HTR-8/SVneo (cell line): ENCODE data around the gene STK24.
A peak's percentile ranks its signal among the peaks of the same experiment; 100 is the strongest.

ENCODE experiments used
- DNase-seq: peaks from one replicate; pipeline ENCODE4 v3.0.0; 2011; ENCODE audit warnings: low spot score, mixed read lengths; ENCODE audit not compliant: insufficient read length
- FAIRE-seq: peaks from 2 replicates; lab custom pipeline; 2011; peaks lifted over from hg19 to GRCh38; lab: Jason Lieb, UNC

STK24 gene

DNA sequence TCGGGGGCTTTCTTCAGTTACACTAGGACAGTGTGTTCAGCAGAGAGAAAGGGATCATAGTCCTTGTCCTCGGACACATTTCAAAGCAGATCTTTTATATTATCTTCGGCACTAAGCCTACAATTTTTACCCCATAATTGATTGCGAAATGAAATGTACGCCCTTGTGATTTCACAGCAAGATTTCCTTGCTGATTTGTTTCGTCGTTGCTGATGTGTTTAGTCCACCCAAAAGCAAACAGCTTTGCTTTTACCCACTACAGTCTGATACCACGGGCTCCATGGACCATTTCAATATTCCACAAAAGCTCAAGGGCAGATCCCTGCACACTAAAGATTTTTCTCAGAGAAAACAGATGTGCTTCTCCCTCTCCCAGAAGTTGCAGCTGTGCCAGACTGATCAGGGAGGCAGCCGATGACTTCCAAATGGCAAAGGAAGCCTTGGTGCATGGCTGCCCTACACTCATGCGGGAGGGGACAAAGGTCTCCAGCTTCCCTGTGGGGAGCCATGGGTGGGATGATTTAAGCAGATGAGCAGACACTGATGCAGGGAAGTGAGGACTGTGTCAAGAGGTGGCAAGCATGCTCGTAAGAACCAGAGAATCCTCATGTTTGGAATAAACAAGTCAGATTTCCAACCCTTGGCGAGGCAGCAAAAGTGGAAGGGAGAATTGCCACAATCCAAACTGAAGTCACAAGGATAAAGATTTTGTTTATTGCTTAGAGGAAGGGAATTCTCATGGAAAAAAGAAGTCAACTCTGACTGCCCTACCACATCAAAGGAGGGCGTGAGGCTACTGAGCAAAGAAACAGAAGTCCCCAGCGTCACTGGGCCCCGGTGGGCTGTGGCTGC, 81.1 kb downstream of the STK24 start:
- DNase-seq (no peak), FAIRE-seq (no peak)

GRCh38 chr13:98494769-98495168, 82.1 kb downstream of the STK24 start:
- no peak for DNase-seq
- FAIRE-seq = no peak

GRCh38 chr13:98493042-98493712, 83.7 kb downstream of the STK24 start:
- DNase-seq (no peak), FAIRE-seq (no peak)

- no peak for FAIRE-seq
- DNase-seq = no peak
Observed at GRCh38 chr13:98492335-98493041, 84.4 kb downstream of the STK24 start.

- FAIRE-seq (no peak), DNase-seq (no peak)
Observed at GRCh38 chr13:98490866-98491265, 86.0 kb downstream of the STK24 start.

GRCh38 chr13:98490195-98490836, 86.6 kb downstream of the STK24 start:
- FAIRE-seq (no peak), DNase-seq (no peak)

DNA sequence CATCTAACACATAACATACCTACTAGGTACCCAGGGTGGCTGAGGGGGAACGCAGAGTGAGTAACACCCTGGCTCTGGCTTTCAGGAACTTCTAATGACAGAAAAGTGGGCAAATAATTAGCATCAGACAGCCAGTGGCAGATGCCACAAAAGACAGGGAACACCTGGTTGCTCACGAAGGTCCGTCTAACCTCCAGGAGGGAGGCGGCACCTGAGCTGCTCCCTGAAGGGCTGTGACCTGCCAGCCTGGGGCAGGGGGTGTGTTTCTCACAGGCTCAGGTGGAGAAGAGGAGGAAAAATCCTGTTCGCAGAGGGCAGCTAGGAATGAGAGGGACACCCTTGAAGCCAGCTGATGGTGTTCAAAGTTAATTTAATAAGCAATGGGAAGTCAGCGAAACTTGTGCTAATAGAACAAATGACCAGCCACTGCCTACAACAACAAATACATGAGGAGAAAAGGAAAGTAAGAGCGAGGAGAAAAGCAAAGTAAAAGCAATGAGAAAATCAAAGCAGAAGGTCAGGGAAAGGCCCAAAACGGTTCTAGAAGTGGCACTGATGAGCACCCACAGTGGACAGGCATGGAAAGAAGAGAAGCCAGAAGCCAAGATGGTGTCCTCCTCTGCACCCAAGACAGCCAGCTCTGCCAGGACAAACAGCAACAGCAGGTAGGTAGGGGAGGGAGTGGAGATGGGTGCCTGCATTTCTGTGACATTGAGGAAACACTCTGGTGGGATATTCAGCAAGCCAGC, 87.3 kb downstream of the STK24 start:
- DNase-seq (no peak), FAIRE-seq (no peak)

DNA sequence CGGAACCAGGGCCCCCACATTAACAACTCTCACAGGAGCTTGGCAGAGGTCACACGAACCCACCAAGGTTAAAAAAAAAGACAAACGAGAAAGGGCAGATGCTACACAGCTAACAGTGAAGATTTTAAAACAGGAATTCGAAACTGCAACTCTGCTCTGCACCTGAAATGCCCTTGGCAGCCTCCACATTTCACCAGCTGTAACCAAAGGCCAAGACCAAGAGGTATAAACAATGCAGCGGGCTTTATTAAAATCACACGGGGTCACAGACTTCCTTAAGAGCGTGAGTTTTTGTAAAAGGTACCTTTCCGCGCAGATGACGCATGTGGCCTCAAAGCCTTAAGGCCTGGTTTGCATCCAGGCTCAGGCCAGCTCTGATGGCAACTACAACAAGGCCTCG, 88.2 kb downstream of the STK24 start:
- FAIRE-seq = no peak

DNA sequence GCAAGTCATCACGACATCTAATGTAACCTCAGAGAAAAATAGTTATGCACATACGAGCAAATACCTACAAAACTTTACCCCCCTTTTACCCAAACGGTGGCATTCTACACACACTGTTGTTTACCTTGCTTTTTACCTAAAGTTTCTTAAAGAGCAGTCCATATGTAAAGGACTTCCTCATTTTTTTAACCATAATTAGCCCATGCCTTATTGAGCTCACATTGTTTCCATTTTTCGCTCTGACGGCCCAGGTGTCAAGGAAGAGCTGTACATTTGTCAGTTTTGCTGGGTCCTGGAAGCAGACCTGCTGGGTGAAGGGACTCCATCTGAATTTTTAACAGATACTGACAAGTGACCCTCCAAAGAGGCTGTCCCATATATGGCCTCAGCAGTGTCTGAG, 89.4 kb downstream of the STK24 start:
- no peak for DNase-seq
- FAIRE-seq = no peak

More for the DNA sequence above, 88.2 kb downstream of the STK24 start:
- no peak for DNase-seq

GRCh38 chr13:98487016-98487415, 89.9 kb downstream of the STK24 start:
- DNase-seq (no peak), FAIRE-seq (no peak)

DNA sequence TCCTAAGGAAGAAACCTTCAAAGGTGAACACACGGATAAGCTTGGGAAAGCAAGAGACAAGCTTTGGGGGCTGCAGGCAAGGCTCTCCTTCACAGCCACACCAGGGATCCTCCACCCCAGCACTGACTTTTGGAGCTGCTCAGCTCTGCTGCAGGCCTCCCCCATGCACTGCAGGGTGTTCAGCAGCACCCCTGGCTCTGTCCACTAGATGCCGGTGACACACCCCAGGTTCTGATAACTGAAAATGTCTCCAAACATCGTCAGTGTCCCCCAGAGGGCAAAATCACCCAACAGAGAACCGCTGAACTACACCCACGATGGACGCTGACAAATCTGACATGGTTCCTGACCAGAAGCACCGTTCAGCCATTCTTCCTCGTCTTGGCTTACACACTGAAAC, 90.5 kb downstream of the STK24 start:
- no peak for FAIRE-seq

DNA sequence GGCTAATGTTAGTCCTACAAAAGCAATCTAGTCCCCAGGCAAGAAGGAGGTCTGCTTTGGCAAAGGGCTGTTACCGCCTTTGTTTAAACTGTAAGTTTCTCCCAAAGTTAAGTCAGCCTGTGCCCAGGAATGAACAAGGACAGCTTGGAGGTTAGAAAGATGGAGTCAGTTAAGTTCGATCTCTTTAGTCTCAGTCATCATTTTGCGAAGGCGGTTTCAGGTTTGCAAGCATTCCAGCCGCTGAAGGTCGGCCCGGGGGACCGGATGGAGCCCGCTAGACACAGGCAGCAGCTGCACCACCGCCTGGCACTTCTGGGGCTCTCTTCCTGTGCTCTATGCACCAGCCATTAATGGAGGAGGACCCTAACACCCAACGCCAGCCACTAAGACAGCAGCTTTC, 91.3 kb downstream of the STK24 start:
- no peak for FAIRE-seq
- DNase-seq = no peak

More for the DNA sequence above, 90.5 kb downstream of the STK24 start:
- DNase-seq = no peak

GRCh38 chr13:98484289-98485219, 92.4 kb downstream of the STK24 start:
- DNase-seq (peak; percentile 88), FAIRE-seq (peak; percentile 69)

GRCh38 chr13:98483601-98484288, 93.2 kb downstream of the STK24 start:
- FAIRE-seq = no peak

GRCh38 chr13:98482476-98483444, 94.1 kb downstream of the STK24 start:
- no peak for FAIRE-seq
- no peak for DNase-seq

More at GRCh38 chr13:98483601-98484288, 93.2 kb downstream of the STK24 start:
- DNase-seq = no peak

DNA sequence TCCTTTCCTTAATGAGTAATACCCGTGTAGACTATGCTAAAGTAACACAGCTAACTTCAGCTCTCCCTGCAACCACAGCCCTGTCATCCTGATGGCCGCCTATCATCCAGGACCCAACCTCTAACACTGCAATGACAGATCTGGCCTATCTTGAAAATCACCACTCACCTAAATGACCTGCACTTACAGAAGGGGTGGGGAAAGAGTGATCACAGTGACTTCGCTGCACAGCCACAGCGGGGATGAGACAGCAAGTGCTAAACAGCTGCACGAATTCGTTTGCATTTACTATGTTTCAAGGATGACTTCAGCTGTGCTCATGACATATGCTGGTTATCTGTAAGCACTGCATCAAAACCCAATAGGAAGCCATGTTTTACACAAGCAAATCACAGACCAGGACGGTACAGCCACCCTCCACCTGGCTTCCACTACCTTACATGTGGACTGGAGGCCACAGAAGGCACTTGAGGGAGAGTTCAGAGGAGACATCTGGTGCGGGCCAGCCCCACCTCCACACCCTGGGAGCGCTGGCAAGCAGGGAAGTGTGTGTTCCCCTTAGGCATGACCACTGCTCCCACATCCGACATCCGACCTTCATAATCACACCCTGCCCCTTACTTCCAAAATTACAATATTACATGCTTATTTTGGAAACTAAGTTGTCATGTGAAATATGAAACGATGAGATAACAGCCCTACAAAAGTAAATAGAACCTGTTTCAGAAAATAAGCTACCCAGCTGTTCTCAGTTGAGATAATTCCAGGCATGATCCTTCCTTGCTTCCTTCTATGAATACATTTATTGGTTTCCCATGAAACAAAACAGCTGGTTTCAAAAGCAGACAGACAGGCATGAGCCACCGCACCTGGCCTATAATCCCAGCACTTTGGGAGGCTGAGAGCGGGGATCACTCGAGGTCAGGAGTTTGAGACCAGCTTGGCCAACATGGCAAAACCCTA, 95.7 kb downstream of the STK24 start:
- FAIRE-seq (no peak), DNase-seq (no peak)
